NCI-H226 (cell line): Measurements from ENCODE around the gene AASS.

Source experiments
- DNase-seq: peaks from one replicate; pipeline ENCODE4 v3.0.0-alpha.2; 2015

The AASS gene

DNA sequence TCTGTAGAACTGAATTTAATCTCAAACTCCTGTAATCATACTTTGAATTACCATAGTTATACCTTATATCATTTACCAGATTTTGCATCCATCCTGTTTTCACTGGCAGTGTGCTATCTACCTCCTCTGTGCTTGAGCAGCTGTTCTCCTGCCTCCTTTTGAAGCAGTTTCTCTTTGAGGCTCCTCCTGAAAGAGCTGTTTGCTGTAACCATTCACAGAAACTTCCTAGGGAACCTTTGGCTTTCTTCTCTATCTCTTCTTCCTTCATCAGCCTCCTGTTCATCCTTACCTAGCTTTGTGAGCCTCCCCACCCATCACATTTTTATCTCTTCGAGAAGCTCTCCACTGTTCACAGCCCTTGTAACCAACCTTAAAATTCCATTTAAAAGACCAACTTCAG lies 108.2 kb downstream of the AASS start:
- no peak for DNase-seq

DNA sequence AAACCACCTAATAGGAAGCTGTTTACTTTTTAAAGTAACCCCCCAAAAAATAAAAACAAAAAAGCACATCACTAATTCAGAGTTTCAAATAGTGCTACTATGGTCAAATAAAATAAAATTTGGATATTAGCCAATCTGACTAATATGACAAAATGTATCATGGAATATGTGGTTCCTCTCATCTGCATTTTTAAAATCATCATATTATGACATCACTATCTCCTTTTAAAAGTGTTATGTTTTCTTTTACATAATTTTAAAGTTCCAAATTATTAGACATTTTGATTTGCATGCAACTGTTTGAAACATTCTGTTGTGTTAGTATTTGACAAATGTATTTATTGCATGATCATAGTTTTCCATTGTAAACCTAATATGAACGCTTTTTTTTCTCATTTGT lies 110.4 kb downstream of the AASS start:
- DNase-seq, result no peak

DNA sequence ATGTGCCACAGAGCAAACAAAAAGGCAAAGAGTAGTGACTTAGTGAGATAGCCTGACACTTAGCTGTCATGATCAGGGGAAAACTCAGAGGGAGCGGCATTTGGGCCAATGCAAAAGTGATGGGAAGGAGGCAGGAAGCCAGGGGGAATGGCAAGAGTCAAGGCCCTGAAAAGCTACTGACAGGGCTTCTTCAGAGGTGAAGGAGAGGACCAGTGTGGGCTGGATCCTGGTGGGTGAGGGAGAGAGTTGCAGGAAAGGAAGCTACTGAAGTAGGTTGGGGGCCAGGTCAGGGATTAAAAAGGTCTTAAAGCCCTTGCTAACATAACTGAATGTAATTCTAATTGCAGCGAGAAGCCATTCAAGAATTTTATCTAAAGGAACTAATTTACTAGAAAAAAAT lies 117.0 kb downstream of the AASS start:
- no peak for DNase-seq
